ENCODE data around the gene CAMK1D.

DNA sequence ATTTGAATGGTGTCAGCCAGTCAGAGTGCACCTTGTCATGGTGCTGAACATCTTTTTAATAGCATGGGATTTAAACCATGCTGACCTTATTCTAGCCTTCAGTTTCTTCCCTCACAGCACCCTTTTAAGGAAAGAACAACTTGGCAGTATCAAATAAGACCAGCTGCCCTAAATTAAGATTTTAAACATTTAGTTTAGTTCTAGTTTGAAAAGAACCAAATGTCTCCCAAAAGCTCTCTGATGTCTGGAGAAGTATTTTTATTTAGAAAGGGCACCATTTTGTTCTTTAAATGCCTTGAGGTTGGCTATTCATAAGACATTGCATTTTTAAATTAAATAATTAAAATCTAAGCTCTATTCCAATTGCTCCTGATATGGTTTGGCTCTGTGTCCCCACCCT lies 531.1 kb downstream of the CAMK1D start:
- TF ChIP-seq, protein P1, sequence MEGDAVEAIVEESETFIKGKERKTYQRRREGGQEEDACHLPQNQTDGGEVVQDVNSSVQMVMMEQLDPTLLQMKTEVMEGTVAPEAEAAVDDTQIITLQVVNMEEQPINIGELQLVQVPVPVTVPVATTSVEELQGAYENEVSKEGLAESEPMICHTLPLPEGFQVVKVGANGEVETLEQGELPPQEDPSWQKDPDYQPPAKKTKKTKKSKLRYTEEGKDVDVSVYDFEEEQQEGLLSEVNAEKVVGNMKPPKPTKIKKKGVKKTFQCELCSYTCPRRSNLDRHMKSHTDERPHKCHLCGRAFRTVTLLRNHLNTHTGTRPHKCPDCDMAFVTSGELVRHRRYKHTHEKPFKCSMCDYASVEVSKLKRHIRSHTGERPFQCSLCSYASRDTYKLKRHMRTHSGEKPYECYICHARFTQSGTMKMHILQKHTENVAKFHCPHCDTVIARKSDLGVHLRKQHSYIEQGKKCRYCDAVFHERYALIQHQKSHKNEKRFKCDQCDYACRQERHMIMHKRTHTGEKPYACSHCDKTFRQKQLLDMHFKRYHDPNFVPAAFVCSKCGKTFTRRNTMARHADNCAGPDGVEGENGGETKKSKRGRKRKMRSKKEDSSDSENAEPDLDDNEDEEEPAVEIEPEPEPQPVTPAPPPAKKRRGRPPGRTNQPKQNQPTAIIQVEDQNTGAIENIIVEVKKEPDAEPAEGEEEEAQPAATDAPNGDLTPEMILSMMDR (IDR thresholded peaks at IDR 0.05), result no peak
- no peak for TF ChIP-seq POLR2A (IDR thresholded peaks at IDR 0.05)

Measured in breast epithelium (tissue), 3 donors.